Left kidney (tissue), 8 donors: ENCODE data around the gene RAI2. TPM values are rescaled to one million over a fixed set of nuclear protein-coding genes. Genes with fewer than 3 reads are reported as not detected.

Source experiments
- DNase-seq: peaks from one replicate; pipeline ENCODE4 v3.0.0-alpha.2; 2013
- long read RNA-seq, 8 donors: transcript quantifications; one replicate each; lab custom pipeline, GENCODE V29; 2026
- polyA plus RNA-seq: library from polyadenylated mRNA; unstranded; fragments of 120-200 nt; gene quantifications from one replicate; pipeline ENCODE4 v1.2.1, GENCODE V29; 2013; ENCODE audit not compliant: insufficient read length

Gene RAI2
- polyA plus RNA-seq: 9.5 TPM
- long read RNA-seq, donor 1, partial matches to known transcripts: 0 of 11 reads
- long read RNA-seq, donor 1, other reads (novel, unspliced or antisense): 6 of 11 reads
- long read RNA-seq, donor 2, partial matches to known transcripts: 0 of 2 reads
- long read RNA-seq, donor 2, other reads (novel, unspliced or antisense): 0 of 2 reads
- long read RNA-seq, donor 3, partial matches to known transcripts: 0 of 7 reads
- long read RNA-seq, donor 3, other reads (novel, unspliced or antisense): 5 of 7 reads
- long read RNA-seq, donor 4: 0 reads
- long read RNA-seq, donor 5: 0 reads
- long read RNA-seq, donor 6, partial matches to known transcripts: 0 of 3 reads
- long read RNA-seq, donor 6, other reads (novel, unspliced or antisense): 0 of 3 reads
- long read RNA-seq, donor 7, partial matches to known transcripts: 0 of 1 reads
- long read RNA-seq, donor 7, other reads (novel, unspliced or antisense): 0 of 1 reads
- long read RNA-seq, donor 8, partial matches to known transcripts: 0 of 2 reads
- long read RNA-seq, donor 8, other reads (novel, unspliced or antisense): 0 of 2 reads

DNA sequence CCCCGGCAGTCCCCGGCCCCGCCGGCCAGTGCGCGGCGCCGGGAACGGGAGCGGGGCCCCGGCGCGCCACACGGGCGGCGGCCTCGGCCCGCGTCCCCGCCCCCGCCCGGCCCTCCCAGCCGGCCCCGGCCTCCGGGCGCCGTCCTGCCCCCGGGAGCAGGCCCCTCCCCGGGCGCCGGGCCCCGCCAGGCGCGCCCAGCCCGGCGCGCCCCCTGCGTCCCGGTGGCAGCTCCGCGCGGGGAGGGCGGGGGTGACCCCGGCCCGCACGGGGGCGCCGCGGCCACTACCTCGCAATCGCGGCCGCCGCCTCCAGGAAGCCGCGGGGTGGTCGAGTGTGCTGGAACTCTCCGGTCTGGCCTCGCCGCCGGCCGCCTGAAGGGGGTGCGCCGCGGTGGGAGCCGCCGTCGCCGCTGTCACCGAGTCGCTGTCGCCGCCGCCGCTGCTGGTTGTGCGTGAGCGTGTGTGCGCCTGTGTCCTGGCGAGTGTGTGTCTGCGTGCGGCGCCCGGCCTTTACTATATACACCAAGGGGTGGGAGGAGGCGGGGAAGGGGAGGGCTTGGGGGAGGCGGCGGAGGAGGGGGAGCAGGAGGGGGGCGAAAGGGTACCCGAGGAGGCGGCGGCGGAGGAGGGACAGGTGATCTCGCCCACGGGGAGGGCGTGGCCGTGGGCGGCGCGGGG lies at the start of gene RAI2:
Gene RAI2 (minus strand): TSS at position 488 of the 678 bp plus-strand sequence. CDS start 59,288 bp downstream, outside the sequence.
- DNase-seq: no peak

DNA sequence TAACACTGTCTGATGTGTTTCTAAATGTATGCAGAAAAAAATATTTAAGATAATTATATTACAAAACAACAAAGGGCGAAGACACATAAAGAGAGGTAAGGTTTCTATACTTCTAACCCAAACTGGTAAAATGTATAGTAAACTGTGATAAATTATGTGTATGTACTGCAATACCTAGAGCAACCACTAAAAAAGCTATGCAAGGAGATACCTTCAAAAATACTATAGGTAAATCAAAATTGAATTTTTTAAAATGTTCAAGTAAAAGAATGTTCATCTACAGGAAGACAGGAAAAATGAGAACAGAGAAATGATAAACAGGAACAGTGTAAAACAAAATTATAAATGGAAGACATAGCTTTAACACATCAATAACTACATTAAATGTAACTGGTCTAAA lies 27.3 kb upstream of the RAI2 start:
- no peak for DNase-seq

DNA sequence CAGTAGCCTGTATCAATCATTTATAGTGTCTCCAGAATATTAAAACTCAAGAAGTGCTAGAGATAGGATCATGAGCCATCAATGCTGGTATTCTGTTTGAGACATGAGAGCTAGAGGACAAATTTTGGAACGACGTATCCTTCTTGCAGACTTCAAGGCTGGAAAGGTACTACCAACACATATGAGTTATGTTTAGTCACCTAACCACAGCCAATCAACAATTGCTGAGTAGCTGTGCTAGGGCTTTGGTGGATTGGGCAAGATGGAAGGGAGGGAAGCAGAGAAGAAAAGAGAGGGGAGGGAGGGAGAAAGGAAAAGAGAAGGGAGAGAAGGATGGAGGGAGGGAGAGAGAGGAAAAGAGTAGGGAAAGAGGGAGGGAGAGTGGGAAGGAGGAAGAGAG lies 21.6 kb upstream of the RAI2 start:
- no peak for DNase-seq

DNA sequence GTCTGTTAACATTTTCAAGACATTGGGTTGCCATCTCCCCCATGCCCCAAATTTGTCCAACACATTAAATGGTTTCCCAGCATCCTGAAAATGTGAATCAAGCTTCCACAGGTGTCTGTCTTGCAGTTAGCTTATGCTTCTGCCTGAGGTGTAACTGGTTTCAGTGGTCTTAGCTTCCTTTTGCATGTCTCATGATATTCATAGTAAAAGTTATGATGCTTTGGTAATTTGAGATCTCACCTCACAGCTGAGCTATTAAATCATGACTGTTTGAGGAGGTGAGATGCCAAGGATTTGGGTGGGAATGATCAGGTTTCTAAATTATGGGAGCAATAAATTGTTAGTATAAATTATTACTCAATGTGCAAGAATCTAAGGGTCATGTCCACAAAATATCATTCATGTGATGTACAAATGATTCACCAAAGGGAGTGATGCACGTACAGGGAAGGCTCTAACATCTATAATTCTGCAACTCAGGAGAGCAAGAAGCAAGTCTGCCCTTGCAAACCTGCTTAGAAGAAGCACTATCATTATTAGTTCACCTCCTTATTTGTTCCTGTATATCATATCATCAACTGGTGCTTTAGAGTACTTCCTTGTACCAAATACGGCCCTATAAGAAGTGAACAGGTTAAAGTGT lies 17.1 kb upstream of the RAI2 start:
- no peak for DNase-seq

DNA sequence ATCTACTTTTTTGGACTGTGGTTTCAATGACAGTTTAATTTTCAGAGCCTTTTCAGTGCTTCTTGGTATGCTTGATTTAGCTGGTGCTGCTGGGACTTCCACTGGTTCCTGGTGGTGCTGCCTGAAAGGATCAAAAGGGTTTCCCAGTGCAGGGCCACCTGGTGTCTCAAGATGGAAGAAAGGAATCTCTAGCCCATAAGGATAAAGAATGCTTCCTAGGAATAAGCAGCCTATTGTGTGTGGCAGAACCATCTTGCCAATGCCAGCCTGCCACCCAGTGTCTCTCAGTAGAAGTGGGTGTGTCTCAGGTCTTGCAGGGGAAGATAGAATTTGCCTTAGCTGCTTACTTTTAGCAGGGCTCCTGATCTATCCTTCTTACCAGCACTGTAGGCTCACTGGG lies 15.0 kb upstream of the RAI2 start:
- DNase-seq: no peak

DNA sequence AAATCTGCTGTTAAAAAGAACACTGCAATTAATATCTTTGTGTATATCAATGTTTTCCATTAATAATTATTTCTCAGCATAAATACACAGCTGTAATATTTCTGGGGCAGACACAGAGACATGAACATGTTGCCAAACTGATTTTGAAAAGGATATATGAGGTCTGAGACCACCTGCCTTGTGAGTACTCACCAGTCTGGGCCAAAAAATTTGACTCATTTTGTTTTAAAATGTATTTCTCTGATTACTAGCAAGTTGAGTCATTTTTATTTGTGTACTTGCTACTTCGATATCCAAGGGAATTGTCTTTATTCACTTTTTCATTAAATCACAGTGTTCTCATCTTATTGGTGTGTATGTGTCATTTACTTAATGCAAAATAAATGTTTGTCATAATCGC lies 8.5 kb upstream of the RAI2 start:
- DNase-seq: no peak

DNA sequence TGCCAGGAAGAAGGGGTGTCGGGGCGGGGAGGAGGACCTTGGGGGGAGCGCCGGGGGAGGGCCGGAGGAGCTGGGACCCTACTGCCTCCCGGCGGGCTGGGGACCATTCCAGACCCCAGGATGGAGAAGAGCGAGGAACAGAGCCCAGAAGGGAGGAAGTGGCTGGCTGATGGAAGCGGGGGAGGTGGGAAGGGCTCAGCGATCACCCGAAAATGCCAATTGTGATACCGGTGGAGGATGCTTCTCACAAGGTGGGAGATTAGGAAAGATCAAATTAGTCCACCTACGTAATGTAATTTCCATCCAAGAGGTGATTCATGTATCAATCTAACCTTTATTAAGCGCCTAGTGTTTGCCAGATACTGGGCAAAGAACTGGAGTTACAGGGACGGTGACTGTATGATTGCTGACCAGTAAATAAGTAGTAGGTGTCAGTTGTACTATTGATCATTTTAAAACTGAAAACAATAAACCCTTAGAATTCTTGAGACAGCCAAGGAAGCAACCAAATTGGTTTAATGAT lies 452 bp upstream of the RAI2 start:
- DNase-seq: no peak

DNA sequence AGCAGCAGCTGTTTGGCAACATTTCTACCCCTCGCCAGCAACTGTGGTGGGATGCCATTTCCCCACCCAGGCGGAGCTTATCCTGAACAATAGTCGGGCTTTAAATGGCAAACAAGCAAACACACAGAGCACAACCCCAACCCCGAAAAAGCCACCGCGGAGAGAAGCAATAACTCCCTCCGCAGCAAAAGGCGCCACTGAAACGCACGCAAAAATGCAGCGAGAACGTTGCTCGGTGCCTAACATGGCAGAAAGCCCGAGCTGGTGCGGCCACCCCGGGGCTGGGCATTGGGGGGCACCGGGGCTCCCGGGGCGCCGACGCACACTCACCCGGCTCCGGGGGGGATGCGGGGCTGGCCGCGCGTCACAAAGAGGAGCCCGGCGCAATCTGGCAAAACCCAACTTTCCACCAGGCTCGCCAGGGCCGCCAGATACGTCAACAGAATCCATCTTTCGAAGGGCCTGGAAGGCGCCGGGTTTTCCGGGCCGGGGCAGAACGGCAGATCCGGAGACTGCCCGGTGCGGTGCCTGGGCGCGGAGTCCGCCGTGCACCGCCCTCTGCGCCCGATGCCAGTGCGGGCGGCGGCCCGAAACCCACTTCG lies 818 bp downstream of the RAI2 start:
- no peak for DNase-seq

DNA sequence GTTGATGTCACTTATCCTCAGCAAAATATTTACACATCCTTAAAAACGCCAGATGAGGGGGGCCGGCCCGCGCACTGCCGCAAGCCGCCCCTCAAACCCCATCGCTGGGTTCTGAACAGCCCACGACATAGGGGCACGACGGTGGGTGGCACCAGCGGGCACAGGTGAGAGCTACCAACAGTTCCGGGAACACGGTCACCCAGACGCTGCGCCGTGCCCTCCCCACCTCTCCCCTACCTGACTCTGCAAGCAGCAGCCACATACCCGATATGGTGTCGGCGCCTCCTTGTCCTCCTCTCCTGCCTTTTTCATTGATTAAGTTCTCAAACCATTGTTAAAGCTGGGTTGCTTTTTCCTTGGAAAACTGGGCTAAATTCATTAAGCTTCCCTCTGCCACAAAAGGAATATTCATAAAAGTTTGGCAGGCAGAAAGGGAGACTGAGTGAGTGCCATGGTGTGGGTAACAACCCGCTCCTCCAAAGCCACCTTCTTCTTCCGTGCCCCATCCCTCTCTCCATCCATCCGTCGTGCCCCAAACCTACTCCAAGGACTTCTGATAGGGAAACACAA lies 1.4 kb downstream of the RAI2 start:
- DNase-seq: no peak

DNA sequence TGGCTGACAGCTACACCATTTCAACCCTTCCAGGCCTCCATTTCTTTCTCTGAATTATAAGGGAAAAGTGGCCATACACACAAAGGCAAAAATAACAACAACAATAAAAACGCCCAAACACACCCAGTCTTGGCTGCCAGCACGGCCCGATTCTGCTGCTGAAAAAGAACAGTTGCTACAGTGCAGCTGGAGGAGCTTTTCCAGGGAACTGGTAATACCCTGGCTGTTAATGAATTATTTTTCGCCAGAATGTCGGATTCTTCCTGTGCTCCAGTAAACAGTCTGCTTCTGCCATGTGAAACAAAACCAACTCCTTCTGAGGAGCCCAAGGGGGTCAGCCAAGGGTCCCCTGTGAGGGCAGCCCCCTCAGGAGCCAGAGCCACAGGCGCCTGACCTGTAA lies 6.6 kb downstream of the RAI2 start:
- no peak for DNase-seq

DNA sequence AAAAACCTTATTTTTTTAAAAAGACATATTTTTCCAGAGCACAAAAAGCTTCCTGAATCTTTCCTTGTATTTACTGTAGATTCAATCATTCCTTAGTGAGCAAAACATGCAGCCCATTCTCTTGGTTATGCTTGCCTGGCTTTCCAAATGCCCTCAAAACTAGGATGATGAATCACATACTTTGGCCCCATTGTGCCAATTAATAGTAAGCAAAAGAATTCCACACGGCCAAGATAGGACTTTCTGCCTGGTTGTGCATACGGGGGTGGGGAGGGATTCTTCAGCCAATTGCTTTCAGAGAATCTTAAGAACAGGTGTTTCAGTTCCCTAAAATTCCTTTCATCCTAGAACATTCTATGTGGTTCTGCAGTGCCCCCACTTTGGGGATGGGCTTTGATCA lies 7.0 kb downstream of the RAI2 start:
- DNase-seq: no peak

DNA sequence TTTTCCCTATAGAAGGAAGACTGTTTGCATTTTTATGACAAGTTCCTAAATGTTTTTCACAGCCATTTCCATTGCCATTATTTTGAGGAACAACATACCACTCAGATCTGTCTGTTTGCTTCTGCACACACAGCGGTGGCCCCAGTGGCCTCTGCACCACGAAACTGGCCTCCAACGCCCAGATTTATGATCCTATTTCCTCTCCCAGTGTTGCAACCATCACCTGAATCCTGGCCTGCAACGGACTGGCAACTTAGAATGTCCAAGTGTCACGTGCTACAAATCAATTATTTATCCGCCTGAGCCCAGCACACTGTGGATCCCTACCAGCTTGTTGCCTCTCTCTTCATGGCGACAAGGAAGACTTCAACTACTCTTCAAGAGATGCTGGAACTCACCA lies 9.2 kb downstream of the RAI2 start:
- no peak for DNase-seq

DNA sequence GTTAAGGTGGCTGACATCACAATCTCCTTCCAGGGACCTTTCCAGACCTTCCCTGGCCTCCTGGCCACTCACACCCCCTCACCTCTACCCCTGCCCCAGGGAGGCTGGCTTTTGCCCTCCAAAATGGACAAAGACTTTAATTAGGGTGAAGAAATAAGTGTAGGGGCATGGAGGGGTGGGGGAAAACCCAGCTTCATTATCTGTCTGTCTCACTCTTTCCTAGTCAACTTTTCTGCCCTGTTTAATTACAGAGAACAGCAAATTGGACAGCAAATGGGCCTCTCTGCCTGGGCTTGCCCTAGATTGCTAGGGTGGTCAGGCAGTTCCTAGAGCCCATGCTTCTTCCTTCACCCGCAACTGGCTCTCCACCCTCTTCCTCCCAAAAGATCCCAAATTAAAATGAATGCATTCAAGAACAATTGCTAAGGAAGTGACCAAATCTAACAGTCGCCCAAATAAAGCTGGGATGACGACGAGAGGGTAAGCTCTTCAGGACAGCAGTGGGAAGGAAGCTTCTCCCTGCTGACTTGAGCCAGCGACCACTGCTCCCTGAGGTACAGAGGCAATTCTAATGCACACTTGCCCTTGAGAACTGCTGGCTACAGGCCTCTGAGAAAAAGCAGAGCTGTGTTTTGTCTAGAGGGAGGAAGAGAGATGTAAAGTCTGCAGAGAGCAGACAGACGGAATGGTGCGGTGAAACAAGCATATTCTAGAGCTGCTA lies 12.4 kb downstream of the RAI2 start:
- no peak for DNase-seq

DNA sequence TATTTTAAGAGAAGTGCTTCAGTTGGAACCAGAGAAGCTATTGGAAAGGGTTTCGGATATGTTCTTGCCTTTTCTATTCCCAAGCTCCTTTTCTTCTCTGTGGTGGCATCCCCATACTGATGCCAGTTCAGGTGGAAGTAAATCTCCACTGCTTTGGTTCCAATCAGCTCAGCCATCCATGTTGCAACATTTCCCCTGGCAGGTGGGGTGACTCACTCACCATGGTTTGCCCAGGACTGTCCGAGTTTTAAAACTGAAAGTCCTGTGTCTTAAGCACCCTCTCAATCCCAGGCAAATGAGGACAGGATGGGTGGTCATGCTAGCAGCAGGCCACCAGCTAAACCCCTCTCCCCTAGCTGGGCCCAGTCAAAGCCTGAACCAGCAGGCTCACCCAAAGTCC lies 15.1 kb downstream of the RAI2 start:
- no peak for DNase-seq

DNA sequence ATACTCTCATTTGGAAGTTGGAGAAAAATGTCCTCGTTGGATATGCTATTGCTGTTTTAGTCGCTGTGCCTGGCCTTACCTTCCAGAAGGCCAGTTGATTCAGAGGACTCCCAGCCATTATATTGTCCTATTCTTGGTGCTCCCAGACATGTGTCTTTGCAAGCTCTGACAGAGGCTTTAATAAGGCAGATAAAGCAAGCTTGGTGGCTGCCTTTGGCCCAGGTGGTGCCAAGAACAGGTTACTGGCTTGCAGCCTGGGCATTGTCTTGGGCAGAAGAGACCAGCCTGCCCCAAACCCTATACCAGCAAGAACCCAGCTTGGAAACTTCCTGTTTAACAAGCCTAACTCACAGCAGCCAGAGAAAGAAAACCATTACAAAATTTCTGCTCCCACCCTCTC lies 16.9 kb downstream of the RAI2 start:
- DNase-seq: no peak

DNA sequence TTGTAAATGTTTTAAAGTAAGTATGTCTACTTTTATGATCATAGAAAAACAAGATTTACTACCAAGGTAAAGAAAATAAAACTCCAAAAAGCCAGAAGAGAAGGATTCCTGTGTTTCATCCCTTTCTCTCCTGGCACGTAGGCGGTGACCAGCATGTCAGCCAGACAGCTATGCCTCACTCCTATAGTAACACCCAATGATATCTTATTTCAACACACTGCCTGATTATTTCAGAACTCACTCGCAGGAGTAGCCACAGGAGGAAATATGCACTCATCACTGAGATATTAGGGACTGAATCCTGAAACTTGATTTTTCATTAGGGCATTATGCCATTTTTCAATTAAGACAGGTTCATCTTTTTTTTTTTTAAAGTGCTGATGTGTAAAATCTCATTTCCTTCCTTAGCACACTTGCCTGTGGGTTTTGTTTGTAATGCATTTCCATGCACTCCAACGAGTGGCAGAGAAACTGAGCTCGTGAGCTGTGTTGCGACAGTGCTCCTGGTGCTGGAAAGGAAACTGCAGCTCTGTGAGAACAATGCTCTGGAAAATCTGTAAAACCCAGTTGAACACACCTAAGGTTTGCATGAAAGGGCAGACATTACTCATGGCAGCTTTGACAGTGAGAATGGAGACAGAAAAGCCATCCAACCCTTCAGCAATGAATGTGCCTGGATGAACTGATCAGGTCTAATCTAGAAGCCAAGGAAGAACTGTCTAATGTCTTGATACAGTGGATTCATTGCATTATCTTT lies 18.2 kb downstream of the RAI2 start:
- DNase-seq: no peak

DNA sequence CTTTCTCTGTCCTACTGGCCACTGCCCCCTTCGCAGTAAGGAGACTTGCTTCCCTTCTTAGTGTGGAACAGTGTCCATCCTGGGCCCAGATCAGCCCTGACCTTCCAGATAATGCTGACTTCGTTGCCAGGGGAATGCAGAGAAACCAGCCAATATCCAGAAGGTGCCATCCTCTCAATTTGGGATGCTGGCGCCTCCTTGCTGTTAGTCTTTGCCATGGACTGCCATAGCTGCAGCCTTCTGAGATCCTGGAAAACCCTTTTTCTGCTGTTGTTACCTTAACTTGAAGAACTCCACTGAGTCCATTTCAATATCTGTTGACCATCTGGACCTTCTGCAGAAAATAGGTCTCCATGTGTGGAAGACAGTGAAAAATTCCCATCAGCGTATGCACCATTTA lies 21.8 kb downstream of the RAI2 start:
- no peak for DNase-seq

DNA sequence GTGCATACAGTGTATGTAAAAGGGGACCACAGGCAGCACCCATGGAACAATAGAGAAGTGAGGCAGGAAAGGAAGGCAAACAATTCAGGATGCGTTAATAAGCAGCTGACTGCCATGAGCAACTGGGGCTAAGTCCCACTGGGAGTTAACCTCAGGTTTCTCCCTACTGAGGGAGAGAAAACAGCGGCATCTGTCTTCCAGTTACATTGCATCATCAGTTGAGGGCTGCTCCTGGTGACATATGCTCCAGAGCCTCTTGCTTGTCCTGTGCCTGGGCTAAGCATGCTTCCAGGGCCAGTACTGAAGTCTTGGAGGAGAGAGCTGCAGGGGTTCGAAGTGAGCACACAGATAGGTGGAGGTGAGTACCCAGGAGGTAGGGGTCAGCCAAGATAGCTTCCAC lies 24.3 kb downstream of the RAI2 start:
- DNase-seq: no peak

DNA sequence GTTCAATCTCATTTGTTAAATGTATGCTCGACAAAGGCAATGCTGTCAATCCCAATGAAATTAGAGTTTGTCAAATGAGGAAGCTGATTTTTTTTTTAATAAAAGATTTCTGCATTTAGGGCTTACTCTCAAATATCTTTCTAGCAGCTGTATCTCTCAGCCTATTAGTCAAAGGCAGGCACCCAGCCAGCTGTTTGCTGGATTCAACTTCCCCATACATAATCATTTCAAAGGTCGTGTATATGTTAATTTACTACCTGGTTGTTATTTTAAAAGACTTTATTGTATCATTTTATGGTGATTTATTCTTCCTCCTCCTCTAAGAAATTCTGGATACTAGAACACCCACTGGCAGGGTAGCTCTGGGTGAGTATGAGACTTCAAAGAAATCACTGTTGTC lies 27.1 kb downstream of the RAI2 start:
- no peak for DNase-seq

DNA sequence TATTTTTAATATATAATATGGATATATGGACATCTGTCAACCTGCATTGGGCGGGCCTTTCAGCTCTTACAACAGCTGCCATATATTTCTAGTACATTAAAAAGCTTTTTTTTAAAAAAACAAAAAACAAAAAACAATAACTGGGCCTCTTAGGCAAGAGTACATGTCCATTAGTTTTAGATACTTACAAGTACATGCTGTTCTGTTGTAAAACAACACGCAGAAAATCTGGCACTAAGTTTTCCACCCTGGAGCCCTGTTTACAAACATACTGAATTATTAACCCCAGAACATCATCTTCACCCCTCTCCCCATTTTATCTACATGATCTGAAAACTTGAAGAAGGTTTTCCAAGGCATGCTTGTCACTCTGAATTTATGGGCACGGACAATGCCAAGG lies 29.8 kb downstream of the RAI2 start:
- no peak for DNase-seq

DNA sequence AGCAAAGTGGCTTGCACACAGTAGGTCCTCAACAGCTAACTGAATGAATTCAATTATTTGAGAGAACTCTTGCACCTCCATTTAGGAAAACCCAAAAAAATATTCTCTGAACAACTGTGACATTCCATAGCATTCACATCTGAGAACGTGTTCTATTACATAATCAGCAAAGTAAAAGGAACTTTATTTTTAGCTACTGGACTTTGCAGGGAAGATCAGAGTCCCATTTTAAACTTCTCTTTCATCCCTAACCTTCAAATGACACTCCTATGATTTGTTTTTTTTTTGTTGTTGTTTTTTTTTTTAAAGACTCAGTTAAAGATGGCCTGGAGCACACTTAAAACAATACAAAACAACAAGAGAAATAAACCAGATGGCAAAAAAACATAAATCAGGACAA lies 30.9 kb downstream of the RAI2 start:
- DNase-seq: no peak
